Neutrophil (primary cell): ENCODE data around the gene SNAPC3.

Experiments
- H3K27ac ChIP-seq: fragments of 200-600 bp; sonication (generic); 2 replicates; pipeline ENCODE4 v1.5.1; 2016; ENCODE audit warnings: mild to moderate bottlenecking, moderate library complexity
- H3K27me3 ChIP-seq: fragments of 200-600 bp; sonication (generic); 2 replicates; pipeline ENCODE4 v1.6.0; 2016; ENCODE audit warnings: mild to moderate bottlenecking
- H3K36me3 ChIP-seq: fragments of 200-600 bp; sonication (generic); 2 replicates; pipeline ENCODE4 v1.5.1; 2017
- H3K4me1 ChIP-seq, 2 experiments: fragments of 200-600 bp in 1 of 2; sonication (generic) in 1 of 2; 1 replicate in 1 of 2; 2 replicates in 1 of 2; pipeline versions ENCODE4 v1.5.1 to v1.6.1; 2013 to 2016; ENCODE audit warnings: low read depth in 1 of 2, low read length in 1 of 2, mild to moderate bottlenecking in 1 of 2, moderate library complexity in 1 of 2; ENCODE audit not compliant: control insufficient read depth in 1 of 2, insufficient read depth in 1 of 2
- H3K4me3 ChIP-seq, 2 experiments: fragments of 200-600 bp in 1 of 2; sonication (generic) in 1 of 2; 1 replicate in 1 of 2; 2 replicates in 1 of 2; pipeline ENCODE4 v1.5.1; 2013 to 2016; ENCODE audit warnings: low read depth in 1 of 2, low read length in 1 of 2, mild to moderate bottlenecking in 1 of 2, moderate library complexity in 1 of 2
- H3K9me3 ChIP-seq: fragments of 200-600 bp; sonication (generic); 2 replicates; pipeline ENCODE4 v1.5.1; 2016
- TF ChIP-seq, protein P1 (sequence below): fragments of 200-600 bp; sonication (generic); IDR thresholded peaks from 2 replicates; pipeline ENCODE4 v1.5.1; 2016; ENCODE audit warnings: antibody characterized with exemption

SNAPC3 gene

DNA sequence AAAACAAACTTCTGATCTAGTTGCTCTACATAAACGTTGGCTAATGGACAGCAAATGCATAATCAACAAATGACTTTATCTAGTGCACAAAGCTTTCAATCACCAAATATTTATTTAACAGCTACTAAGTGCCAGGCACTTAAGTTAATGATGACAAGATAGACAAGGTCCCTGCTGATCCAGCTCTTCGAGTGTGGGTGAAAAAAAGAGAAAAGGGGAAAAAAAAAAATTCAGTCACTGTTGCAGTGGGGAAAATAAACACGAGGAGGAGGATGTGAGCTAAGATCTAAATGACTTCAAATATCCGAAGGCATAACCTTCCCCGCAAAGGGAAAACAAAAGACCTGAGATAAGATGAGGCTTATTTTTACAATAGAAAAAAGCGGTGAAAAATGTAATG is 78.5 kb downstream of the SNAPC3 start:
- no peak overlapping the region for H3K4me3 ChIP-seq
- no peak overlapping the region for H3K27ac ChIP-seq
- no peaks in the 10 kb centered on the region for H3K27me3 ChIP-seq
- no peaks in the 10 kb centered on the region for H3K4me1 ChIP-seq
- peaks cover 47% of the 10 kb centered on the region for H3K36me3 ChIP-seq
- TF ChIP-seq, protein P1, sequence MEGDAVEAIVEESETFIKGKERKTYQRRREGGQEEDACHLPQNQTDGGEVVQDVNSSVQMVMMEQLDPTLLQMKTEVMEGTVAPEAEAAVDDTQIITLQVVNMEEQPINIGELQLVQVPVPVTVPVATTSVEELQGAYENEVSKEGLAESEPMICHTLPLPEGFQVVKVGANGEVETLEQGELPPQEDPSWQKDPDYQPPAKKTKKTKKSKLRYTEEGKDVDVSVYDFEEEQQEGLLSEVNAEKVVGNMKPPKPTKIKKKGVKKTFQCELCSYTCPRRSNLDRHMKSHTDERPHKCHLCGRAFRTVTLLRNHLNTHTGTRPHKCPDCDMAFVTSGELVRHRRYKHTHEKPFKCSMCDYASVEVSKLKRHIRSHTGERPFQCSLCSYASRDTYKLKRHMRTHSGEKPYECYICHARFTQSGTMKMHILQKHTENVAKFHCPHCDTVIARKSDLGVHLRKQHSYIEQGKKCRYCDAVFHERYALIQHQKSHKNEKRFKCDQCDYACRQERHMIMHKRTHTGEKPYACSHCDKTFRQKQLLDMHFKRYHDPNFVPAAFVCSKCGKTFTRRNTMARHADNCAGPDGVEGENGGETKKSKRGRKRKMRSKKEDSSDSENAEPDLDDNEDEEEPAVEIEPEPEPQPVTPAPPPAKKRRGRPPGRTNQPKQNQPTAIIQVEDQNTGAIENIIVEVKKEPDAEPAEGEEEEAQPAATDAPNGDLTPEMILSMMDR, result no peak
- H3K9me3 ChIP-seq, result no peaks in the 10 kb centered on the region

GRCh38 chr9:15501803-15502202 is 79.1 kb downstream of the SNAPC3 start:
- H3K27me3 ChIP-seq, result no peaks in the 10 kb centered on the region
- H3K4me3 ChIP-seq, result no peak overlapping the region
- peaks cover 53% of the 10 kb centered on the region for H3K36me3 ChIP-seq
- no peak overlapping the region for H3K27ac ChIP-seq
- TF ChIP-seq, protein P1, result no peak
- no peaks in the 10 kb centered on the region for H3K9me3 ChIP-seq
- H3K4me1 ChIP-seq, result no peaks in the 10 kb centered on the region

GRCh38 chr9:15505921-15506320 is 83.2 kb downstream of the SNAPC3 start:
- Histone ChIP-seq H3K27ac (no peak overlapping the region), H3K4me3 (no peak overlapping the region), H3K27me3 (no peaks in the 10 kb centered on the region), H3K36me3 (peaks cover 65% of the 10 kb centered on the region), H3K9me3 (no peaks in the 10 kb centered on the region), H3K4me1 (peaks cover 10 to 15% of the 10 kb centered on the region in 2 experiments)
- TF ChIP-seq, protein P1, result no peak

- peak overlapping the region; percentile 94 for H3K27ac ChIP-seq
- TF ChIP-seq, protein P1, result no peak
- peak overlapping the region; percentile 85 to 92 for H3K4me3 ChIP-seq
- peaks cover 27 to 37% of the 10 kb centered on the region in 2 experiments for H3K4me1 ChIP-seq
- H3K9me3 ChIP-seq, result no peaks in the 10 kb centered on the region
- peaks cover 38% of the 10 kb centered on the region for H3K36me3 ChIP-seq
- H3K27me3 ChIP-seq, result no peaks in the 10 kb centered on the region
These were observed 87.5 kb downstream of the SNAPC3 start for GRCh38 chr9:15509931-15510788.

GRCh38 chr9:15510789-15511575 is 88.3 kb downstream of the SNAPC3 start, which contains the start of gene PSIP1:
Gene PSIP1, minus strand, starts transcription at chr9:15510970. Its CDS starts 782 bp downstream, at chr9:15510188.
- peaks cover 27 to 37% of the 10 kb centered on the region in 2 experiments for H3K4me1 ChIP-seq

More at GRCh38 chr9:15510789-15511575, 88.3 kb downstream of the SNAPC3 start, which contains the start of gene PSIP1:
- Histone ChIP-seq H3K27me3 (no peaks in the 10 kb centered on the region), H3K4me3 (peak within 1 kb of the TSS; percentile 85 to 92), H3K9me3 (no peaks in the 10 kb centered on the region), H3K27ac (peak within 1 kb of the TSS; percentile 94), H3K36me3 (peaks cover 29% of the 10 kb centered on the region)
- TF ChIP-seq, protein P1, result peak; percentile 50
